IMR-90 (cell line): ENCODE data around the gene NFATC1.

Source experiments
- BHLHE40 ChIP-seq: fragments of 150-350 bp; IDR thresholded peaks from 2 replicates; pipeline ENCODE4 v1.6.1; 2016; ENCODE audit warnings: mild to moderate bottlenecking, low read depth, low read length
- CEBPB ChIP-seq: IDR thresholded peaks from 2 replicates; pipeline ENCODE4 v1.6.1; 2012; ENCODE audit warnings: low read depth, low read length, improper control_type of control experiment
- CTCF ChIP-seq: conservative IDR thresholded peaks from 2 replicates; pipeline ENCODE4 v1.5.1; 2012; ENCODE audit warnings: mild to moderate bottlenecking, low read depth, low read length, improper control_type of control experiment
- FOS ChIP-seq: fragments of 150-350 bp; IDR thresholded peaks from 2 replicates; pipeline ENCODE4 v1.6.1; 2016; ENCODE audit warnings: low read depth, low read length
- MAFK ChIP-seq: IDR thresholded peaks from 2 replicates; pipeline ENCODE4 v1.6.1; 2012; ENCODE audit warnings: low read depth, low read length, improper control_type of control experiment
- MAZ ChIP-seq: IDR thresholded peaks from 2 replicates; pipeline ENCODE4 v1.6.1; 2012; ENCODE audit warnings: low read depth, mild to moderate bottlenecking, low read length, improper control_type of control experiment, moderate library complexity, borderline replicate concordance
- RAD21 ChIP-seq: IDR thresholded peaks from 2 replicates; pipeline ENCODE4 v1.6.1; 2012; ENCODE audit warnings: low read length, improper control_type of control experiment
- RFX5 ChIP-seq: IDR thresholded peaks from 2 replicates; pipeline ENCODE4 v1.8.0; 2012; ENCODE audit warnings: low read depth, mild to moderate bottlenecking, low read length, moderate library complexity
- USF2 ChIP-seq: fragments of 150-350 bp; IDR thresholded peaks from 2 replicates; pipeline ENCODE4 v1.6.1; 2017; ENCODE audit warnings: mild to moderate bottlenecking, antibody characterized with exemption, low read length, low read depth
- TF ChIP-seq, protein P1 (sequence below): fragments of 150-350 bp; IDR thresholded peaks from 2 replicates; pipeline ENCODE4 v1.6.1; 2016; ENCODE audit warnings: low read depth, mild to moderate bottlenecking, low read length, moderate library complexity, borderline replicate concordance

GRCh38 chr18:79540904-79541282 is 145.2 kb downstream of the NFATC1 start:
- TF ChIP-seq CEBPB (no peak), CTCF (no peak), USF2 (no peak), MAZ (no peak), RAD21 (no peak), FOS (no peak), MAFK (no peak), RFX5 (no peak), BHLHE40 (no peak)
- TF ChIP-seq, protein P1, sequence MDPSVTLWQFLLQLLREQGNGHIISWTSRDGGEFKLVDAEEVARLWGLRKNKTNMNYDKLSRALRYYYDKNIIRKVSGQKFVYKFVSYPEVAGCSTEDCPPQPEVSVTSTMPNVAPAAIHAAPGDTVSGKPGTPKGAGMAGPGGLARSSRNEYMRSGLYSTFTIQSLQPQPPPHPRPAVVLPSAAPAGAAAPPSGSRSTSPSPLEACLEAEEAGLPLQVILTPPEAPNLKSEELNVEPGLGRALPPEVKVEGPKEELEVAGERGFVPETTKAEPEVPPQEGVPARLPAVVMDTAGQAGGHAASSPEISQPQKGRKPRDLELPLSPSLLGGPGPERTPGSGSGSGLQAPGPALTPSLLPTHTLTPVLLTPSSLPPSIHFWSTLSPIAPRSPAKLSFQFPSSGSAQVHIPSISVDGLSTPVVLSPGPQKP, result no peak
